Left lung (tissue), 10 donors: ENCODE results near the gene NME7. TPM values are rescaled to one million over a fixed set of nuclear protein-coding genes. Genes with fewer than 3 reads are reported as not detected.

Source experiments
- ATAC-seq: fragments of 200-7000 bp; cut with Tn5 transposase; one replicate; pipeline ENCODE4 v1.9.1; 2020; ENCODE audit warnings: moderate library complexity
- DNase-seq, 4 donors: peaks; one replicate each; pipeline ENCODE4 v3.0.0-alpha.2; 2013 to 2020
- H3K27ac ChIP-seq, 2 donors: fragments of 200-600 bp; sonication (generic) in 1 of 2; one replicate each; pipeline versions ENCODE4 v1.5.0 to v1.8.0; 2020 to 2021
- H3K27me3 ChIP-seq, 2 donors: fragments of 200-600 bp; sonication (generic) in 1 of 2; one replicate each; pipeline versions ENCODE4 v1.5.0 to v1.8.0; 2020 to 2021
- H3K36me3 ChIP-seq, 2 donors: fragments of 200-600 bp; sonication (generic) in 1 of 2; one replicate each; pipeline versions ENCODE4 v1.5.0 to v1.8.0; 2020 to 2021
- H3K4me1 ChIP-seq, 2 donors: fragments of 200-600 bp; one replicate each; pipeline ENCODE4 v1.8.0; 2021
- H3K4me3 ChIP-seq, 2 donors: fragments of 200-600 bp; sonication (generic) in 1 of 2; one replicate each; pipeline versions ENCODE4 v1.5.0 to v1.8.0; 2020 to 2021; ENCODE audit warnings: mild to moderate bottlenecking in 1 of 2
- H3K9me3 ChIP-seq, 2 donors: fragments of 200-600 bp; sonication (generic) in 1 of 2; one replicate each; pipeline versions ENCODE4 v1.5.0 to v1.8.0; 2020 to 2021
- intact Hi-C, 2 donors: fragments of 100-400 bp; cut with DNase I; formaldehyde crosslinking; loops; one replicate each; pipeline versions ENCODE4 v1.11.2 to v1.14.2; 2022
- polyA plus RNA-seq, 6 donors: library from polyadenylated mRNA; unstranded; fragments of 120-200 nt; gene quantifications; one replicate each; pipeline ENCODE4 v1.2.1, GENCODE V29; 2013; ENCODE audit not compliant: insufficient read length in 6 of 6
- total RNA-seq, 2 donors: library from RNA; stranded (reverse); fragmentation: NEBNext Ultra II Directional; extraction: Animal tissue kit (Norgen Biotek cat#: 25700); gene quantifications; one replicate each; pipeline ENCODE4 v1.2.1, GENCODE V29; 2021
- TF ChIP-seq, protein P1 (sequence below), 2 donors: fragments of 200-600 bp; sonication (generic) in 1 of 2; IDR thresholded peaks; one replicate each; pipeline versions ENCODE4 v1.5.0 to v1.8.0; 2021; ENCODE audit warnings: antibody characterized with exemption in 2 of 2
- donor health status: DM: no; HTN: yes; CAD: no.
- donor health status: DM: no; HTN: no; CAD: no.

Gene NME7
- total and polyA plus RNA-seq, 8 donors: 13.6 to 77.6 (median 59.3) TPM

DNA sequence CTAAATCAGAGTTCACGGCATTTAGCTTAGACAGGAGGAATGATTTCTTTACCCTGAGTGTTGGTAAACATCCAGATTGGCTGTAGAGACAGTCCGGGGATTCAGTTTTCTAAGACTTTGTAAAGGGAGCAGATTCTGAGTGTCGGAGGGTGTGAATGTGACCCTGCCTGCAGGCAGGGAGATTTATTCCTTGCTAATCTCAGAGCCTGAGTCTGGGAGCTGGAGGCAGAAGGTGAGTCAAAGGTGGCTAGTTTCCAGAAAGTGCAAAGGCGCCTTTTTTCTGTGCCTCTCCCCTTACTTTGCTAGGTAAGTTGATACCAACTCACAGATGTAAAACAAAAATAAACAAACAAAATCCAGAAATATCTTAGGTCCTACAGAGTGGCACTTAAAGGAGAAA, 249.4 kb downstream of the NME7 start:
- intact Hi-C loops: no loop called here
- H3K27me3 ChIP-seq: no peaks in the 10 kb centered on the region
- ATAC-seq (no peak), DNase-seq (no peak)
- peaks cover 0 to 10% of the 10 kb centered on the region in 2 donors for H3K36me3 ChIP-seq
- H3K27ac ChIP-seq: no peak overlapping the region
- H3K4me1 ChIP-seq: peaks cover 15 to 26% of the 10 kb centered on the region in 2 donors
- H3K9me3 ChIP-seq: no peaks in the 10 kb centered on the region
- H3K4me3 ChIP-seq: no peak overlapping the region
- TF ChIP-seq, protein P1, sequence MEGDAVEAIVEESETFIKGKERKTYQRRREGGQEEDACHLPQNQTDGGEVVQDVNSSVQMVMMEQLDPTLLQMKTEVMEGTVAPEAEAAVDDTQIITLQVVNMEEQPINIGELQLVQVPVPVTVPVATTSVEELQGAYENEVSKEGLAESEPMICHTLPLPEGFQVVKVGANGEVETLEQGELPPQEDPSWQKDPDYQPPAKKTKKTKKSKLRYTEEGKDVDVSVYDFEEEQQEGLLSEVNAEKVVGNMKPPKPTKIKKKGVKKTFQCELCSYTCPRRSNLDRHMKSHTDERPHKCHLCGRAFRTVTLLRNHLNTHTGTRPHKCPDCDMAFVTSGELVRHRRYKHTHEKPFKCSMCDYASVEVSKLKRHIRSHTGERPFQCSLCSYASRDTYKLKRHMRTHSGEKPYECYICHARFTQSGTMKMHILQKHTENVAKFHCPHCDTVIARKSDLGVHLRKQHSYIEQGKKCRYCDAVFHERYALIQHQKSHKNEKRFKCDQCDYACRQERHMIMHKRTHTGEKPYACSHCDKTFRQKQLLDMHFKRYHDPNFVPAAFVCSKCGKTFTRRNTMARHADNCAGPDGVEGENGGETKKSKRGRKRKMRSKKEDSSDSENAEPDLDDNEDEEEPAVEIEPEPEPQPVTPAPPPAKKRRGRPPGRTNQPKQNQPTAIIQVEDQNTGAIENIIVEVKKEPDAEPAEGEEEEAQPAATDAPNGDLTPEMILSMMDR (IDR thresholded peaks at IDR 0.05): no peak

DNA sequence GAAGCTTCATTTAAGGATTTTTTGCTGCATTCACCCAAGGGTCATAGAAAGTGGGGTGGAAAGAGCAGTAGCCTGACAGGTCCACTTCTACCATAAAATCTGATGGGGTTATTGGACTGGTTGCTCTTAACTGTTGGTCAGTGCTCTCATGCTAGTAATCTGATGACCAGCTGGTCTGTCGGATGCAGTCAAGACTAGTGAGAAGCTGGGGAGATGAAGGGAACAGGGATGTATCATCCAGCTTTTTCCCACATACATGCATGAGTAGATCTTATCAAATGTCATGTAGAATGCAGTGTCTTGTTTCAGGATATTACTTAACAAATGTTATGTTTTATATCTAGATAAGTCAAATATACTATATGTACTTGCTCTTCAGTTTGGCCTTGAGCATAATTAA, 250.0 kb downstream of the NME7 start:
- Histone ChIP-seq H3K4me1 (peaks cover 15 to 32% of the 10 kb centered on the region in 2 donors), H3K27me3 (no peaks in the 10 kb centered on the region), H3K9me3 (no peaks in the 10 kb centered on the region), H3K27ac (no peak overlapping the region), H3K36me3 (peaks cover 0 to 10% of the 10 kb centered on the region in 2 donors), H3K4me3 (no peak overlapping the region)
- ATAC-seq (no peak), DNase-seq (no peak)
- TF ChIP-seq, protein P1 (IDR thresholded peaks at IDR 0.05): no peak
- intact Hi-C loops: no loop called here

DNA sequence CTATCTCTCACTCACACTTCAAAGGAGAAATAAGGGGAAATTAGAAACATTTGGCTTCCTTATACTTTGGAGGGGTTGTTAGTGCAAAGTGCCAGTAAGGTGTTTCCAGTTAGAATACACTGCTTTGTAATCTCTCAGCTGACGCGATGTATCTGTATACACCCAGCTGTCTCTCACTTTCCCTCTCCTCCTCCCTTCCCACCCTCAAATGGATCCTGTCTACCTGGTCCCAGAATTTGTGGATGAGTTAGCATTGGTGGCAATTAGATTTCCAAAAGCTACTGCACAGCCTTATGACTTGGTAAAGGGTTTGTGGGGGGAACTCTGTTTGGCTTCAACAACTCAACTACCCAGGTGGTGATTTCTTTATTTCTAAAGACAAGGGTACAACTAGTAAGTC, 250.6 kb downstream of the NME7 start:
- ATAC-seq (no peak), DNase-seq (no peak)
- Histone ChIP-seq H3K4me3 (no peak overlapping the region), H3K36me3 (peaks cover 0 to 16% of the 10 kb centered on the region in 2 donors), H3K27ac (peak overlapping the region in 1 of 2 donors; percentile 54), H3K4me1 (peaks cover 15 to 38% of the 10 kb centered on the region in 2 donors), H3K9me3 (no peaks in the 10 kb centered on the region), H3K27me3 (no peaks in the 10 kb centered on the region)
- TF ChIP-seq, protein P1 (IDR thresholded peaks at IDR 0.05): no peak
- intact Hi-C loops: no loop called here

DNA sequence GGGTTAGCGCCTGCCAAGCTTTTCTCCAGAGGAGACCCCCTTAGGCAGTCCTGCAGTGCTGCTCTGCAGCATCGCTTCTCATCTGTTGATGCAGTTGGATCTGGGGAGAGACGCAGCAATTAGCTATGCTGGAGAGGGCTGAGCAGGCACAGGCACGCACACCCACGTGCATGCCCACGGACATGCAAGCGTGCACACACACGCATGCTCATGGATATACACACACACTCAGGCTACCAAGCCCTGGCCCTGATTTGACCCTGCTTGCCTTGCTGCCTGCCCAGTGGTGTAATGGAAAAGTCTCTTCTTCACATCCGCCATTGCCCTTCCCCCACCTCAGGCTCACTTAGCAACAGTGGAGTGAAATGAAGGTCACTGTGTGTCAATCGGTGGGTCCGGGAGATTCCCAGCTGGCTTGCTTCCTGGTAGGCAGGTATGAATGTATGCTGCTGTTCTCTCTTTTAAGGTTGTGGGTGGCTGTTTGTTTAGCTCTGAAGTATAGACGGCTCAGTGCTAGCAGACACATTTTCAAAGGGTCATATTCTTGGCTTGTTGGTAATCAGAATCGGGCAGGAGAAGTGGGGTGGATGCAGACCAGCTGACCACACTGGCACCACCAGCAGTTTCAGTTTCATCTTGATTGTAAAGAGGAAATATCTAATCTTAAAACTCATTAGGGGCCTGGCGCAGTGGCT, 251.6 kb downstream of the NME7 start:
- TF ChIP-seq, protein P1 (IDR thresholded peaks at IDR 0.05): no peak
- intact Hi-C loops: no loop called here
- H3K9me3 ChIP-seq: no peaks in the 10 kb centered on the region
- H3K36me3 ChIP-seq: peaks cover 0 to 17% of the 10 kb centered on the region in 2 donors
- ATAC-seq: peak; percentile 70
- H3K4me1 ChIP-seq: peaks cover 19 to 48% of the 10 kb centered on the region in 2 donors
- peak overlapping the region in 1 of 2 donors; percentile 6 for H3K4me3 ChIP-seq
- DNase-seq: peak in 2 of 4 donors; percentile 30 to 80
- no peaks in the 10 kb centered on the region for H3K27me3 ChIP-seq
- peak overlapping the region; percentile 54 to 57 for H3K27ac ChIP-seq

DNA sequence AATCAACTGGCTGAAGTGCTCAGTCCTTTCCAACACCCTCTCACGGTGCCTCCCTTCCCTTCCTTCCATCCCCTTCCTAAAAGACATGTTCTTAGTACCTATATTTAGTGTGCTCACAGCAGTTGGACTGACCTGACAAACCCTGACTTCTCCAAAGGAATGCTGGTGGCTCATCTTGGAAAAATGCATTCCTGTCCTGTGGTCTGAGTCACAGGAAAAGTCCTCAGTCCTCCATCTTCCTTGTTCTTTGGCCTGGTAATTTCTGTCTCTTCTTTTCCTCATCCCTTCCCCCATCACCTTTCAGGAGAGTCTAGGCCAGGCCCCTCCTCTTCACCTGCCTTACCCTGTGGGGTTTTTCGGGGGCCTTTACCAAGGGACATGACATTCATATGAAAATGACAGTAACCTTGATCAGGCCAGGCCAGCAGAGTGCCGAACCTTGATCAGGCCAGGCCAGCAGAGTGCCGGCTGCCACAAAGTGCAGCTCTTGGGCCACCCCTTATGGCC, 253.9 kb downstream of the NME7 start:
- no peak overlapping the region for H3K27ac ChIP-seq
- H3K36me3 ChIP-seq: peaks cover 0 to 17% of the 10 kb centered on the region in 2 donors
- ATAC-seq: no peak
- peaks cover 27 to 66% of the 10 kb centered on the region in 2 donors for H3K4me1 ChIP-seq
- no peak for DNase-seq
- intact Hi-C loops: no loop called here
- peaks cover 0 to 3% of the 10 kb centered on the region in 2 donors for H3K27me3 ChIP-seq
- TF ChIP-seq, protein P1 (IDR thresholded peaks at IDR 0.05): no peak
- H3K4me3 ChIP-seq: no peak overlapping the region
- H3K9me3 ChIP-seq: no peaks in the 10 kb centered on the region
